IMR-90 (cell line): ENCODE results near the gene ZNF503. TPM values are rescaled to one million over a fixed set of nuclear protein-coding genes. Genes with fewer than 3 reads are reported as not detected.

Source experiments
- ATAC-seq: fragments of 200-7000 bp; cut with Tn5 transposase; 2 replicates; pipeline ENCODE4 v1.9.1; 2020; ENCODE audit warnings: low read depth, mild to moderate bottlenecking, moderate library complexity
- BruUV-seq: library from RNA; stranded (reverse); fragments of 400-500 nt; replicated peaks from 2 replicates; lab custom pipeline; 2021; lab: Mats Ljungman, UMichigan
- CTCF ChIA-PET: fragments of 300-600 bp; formaldehyde crosslinking; extraction: SDS; loops from one replicate; lab custom pipeline; 2021; ENCODE audit warnings: antibody characterized with exemption; lab: Yijun Ruan, JAX
- POLR2A ChIA-PET: fragments of 300-600 bp; sonication (Branson Sonifier 250); formaldehyde crosslinking; loops from one replicate; lab custom pipeline; 2022; ENCODE audit warnings: antibody characterized with exemption; ENCODE audit not compliant: unreplicated experiment; lab: Charles Lee
- DNase-seq: peaks from one replicate; pipeline ENCODE4 v3.0.0; 2013
- H2AFZ ChIP-seq: replicated peaks from 2 replicates; pipeline ENCODE3; 2013; ENCODE audit warnings: low read length, mild to moderate bottlenecking; ENCODE audit not compliant: poor library complexity
- H2AK5ac ChIP-seq: 2 replicates; pipeline ENCODE4 v1.6.1; 2013; ENCODE audit warnings: low read depth, low read length, inconsistent platforms
- H2AK9ac ChIP-seq: replicated peaks from 2 replicates; pipeline ENCODE3; 2013; ENCODE audit warnings: mild to moderate bottlenecking, low read depth, low read length, moderate library complexity; ENCODE audit not compliant: poor library complexity
- H2BK120ac ChIP-seq: 2 replicates; pipeline ENCODE4 v1.6.1; 2013; ENCODE audit warnings: low read depth, low read length, inconsistent platforms
- H2BK15ac ChIP-seq: 3 replicates; pipeline ENCODE4 v1.6.1; 2013; ENCODE audit warnings: low read depth, low read length, inconsistent platforms
- H2BK20ac ChIP-seq: 2 replicates; pipeline ENCODE4 v1.6.1; 2013; ENCODE audit warnings: low read depth, mild to moderate bottlenecking, inconsistent platforms, low read length, moderate library complexity
- H2BK5ac ChIP-seq: 2 replicates; pipeline ENCODE4 v1.6.1; 2013; ENCODE audit warnings: mild to moderate bottlenecking, low read depth, low read length, inconsistent platforms; ENCODE audit not compliant: poor library complexity, severe bottlenecking
- H3K14ac ChIP-seq: replicated peaks from 2 replicates; pipeline ENCODE4 v1.6.1; 2013; ENCODE audit warnings: low read depth, low read length, inconsistent platforms
- H3K18ac ChIP-seq: 2 replicates; pipeline ENCODE4 v1.6.1; 2013; ENCODE audit warnings: low read depth, low read length, control low read depth
- H3K23ac ChIP-seq: 2 replicates; pipeline ENCODE4 v1.6.1; 2013; ENCODE audit warnings: low read depth, low read length, inconsistent platforms
- H3K27ac ChIP-seq: 2 replicates; pipeline ENCODE4 v1.5.1; 2013; ENCODE audit warnings: mild to moderate bottlenecking, control low read depth, low read length; ENCODE audit not compliant: insufficient read depth
- H3K27me3 ChIP-seq: 2 replicates; pipeline ENCODE4 v1.6.1; 2013; ENCODE audit warnings: low read length; ENCODE audit not compliant: control insufficient read depth, insufficient read depth
- H3K36me3 ChIP-seq: 2 replicates; pipeline ENCODE4 v1.6.1; 2013; ENCODE audit warnings: low read length, mixed read lengths; ENCODE audit not compliant: control insufficient read depth, insufficient read depth
- H3K4ac ChIP-seq: 2 replicates; pipeline ENCODE4 v1.6.1; 2013; ENCODE audit warnings: low read depth, low read length, inconsistent platforms
- H3K4me1 ChIP-seq: 2 replicates; pipeline ENCODE4 v1.6.1; 2013; ENCODE audit warnings: low read length, mixed read lengths; ENCODE audit not compliant: control insufficient read depth, insufficient read depth
- H3K4me2 ChIP-seq: 2 replicates; pipeline ENCODE4 v1.6.1; 2013; ENCODE audit warnings: low read depth, mild to moderate bottlenecking, control low read depth, low read length, moderate library complexity
- H3K4me3 ChIP-seq: 2 replicates; pipeline ENCODE4 v1.5.1; 2013; ENCODE audit warnings: low read depth, mild to moderate bottlenecking, control low read depth, low read length, moderate library complexity; ENCODE audit not compliant: insufficient read depth
- H3K56ac ChIP-seq: 2 replicates; pipeline ENCODE4 v1.6.1; 2013; ENCODE audit warnings: low read length, inconsistent platforms; ENCODE audit not compliant: insufficient read depth; ENCODE audit errors: extremely low read depth
- H3K79me1 ChIP-seq, 2 experiments: 2 replicates each; pipeline ENCODE4 v1.6.1; 2013; ENCODE audit warnings: low read length in 2 of 2, inconsistent platforms in 1 of 2, low read depth in 1 of 2
- H3K9ac ChIP-seq: 2 replicates; pipeline ENCODE4 v1.6.1; 2013; ENCODE audit warnings: low read depth, low read length, control low read depth
- H3K9me1 ChIP-seq: 2 replicates; pipeline ENCODE4 v1.6.1; 2013; ENCODE audit warnings: low read length, inconsistent platforms; ENCODE audit not compliant: insufficient read depth
- H3K9me3 ChIP-seq: 2 replicates; pipeline ENCODE4 v1.6.1; 2013; ENCODE audit warnings: low read length; ENCODE audit not compliant: control insufficient read depth, insufficient read depth
- H4K20me1 ChIP-seq: 2 replicates; pipeline ENCODE4 v1.6.1; 2013; ENCODE audit warnings: low read length, inconsistent platforms; ENCODE audit not compliant: insufficient read depth
- H4K5ac ChIP-seq: 2 replicates; pipeline ENCODE4 v1.6.1; 2013; ENCODE audit warnings: mild to moderate bottlenecking, low read depth, low read length, control low read depth
- H4K8ac ChIP-seq, 2 experiments: 2 replicates each; pipeline ENCODE4 v1.6.1; 2013; ENCODE audit warnings: low read depth in 2 of 2, low read length in 2 of 2, control low read depth in 1 of 2, inconsistent platforms in 1 of 2
- H4K91ac ChIP-seq: 2 replicates; pipeline ENCODE4 v1.6.1; 2013; ENCODE audit warnings: low read depth, low read length, inconsistent platforms; ENCODE audit not compliant: insufficient read depth
- BHLHE40 ChIP-seq: fragments of 150-350 bp; IDR thresholded peaks from 2 replicates; pipeline ENCODE4 v1.6.1; 2016; ENCODE audit warnings: mild to moderate bottlenecking, low read depth, low read length
- CEBPB ChIP-seq: IDR thresholded peaks from 2 replicates; pipeline ENCODE4 v1.6.1; 2012; ENCODE audit warnings: low read depth, low read length, improper control_type of control experiment
- MAFK ChIP-seq: IDR thresholded peaks from 2 replicates; pipeline ENCODE4 v1.6.1; 2012; ENCODE audit warnings: low read depth, low read length, improper control_type of control experiment
- NFE2L2 ChIP-seq: fragments of 150-350 bp; IDR thresholded peaks from 2 replicates; pipeline ENCODE4 v1.6.1; 2016; ENCODE audit warnings: low read depth, mild to moderate bottlenecking, low read length
- POLR2A ChIP-seq: IDR thresholded peaks from 2 replicates; pipeline ENCODE4 v1.6.1; 2012; ENCODE audit warnings: mild to moderate bottlenecking, low read depth, low read length
- RCOR1 ChIP-seq: IDR thresholded peaks from 2 replicates; pipeline ENCODE4 v1.6.1; 2012; ENCODE audit warnings: mild to moderate bottlenecking, low read length, improper control_type of control experiment; ENCODE audit not compliant: insufficient replicate concordance
- RFX5 ChIP-seq: IDR thresholded peaks from 2 replicates; pipeline ENCODE4 v1.8.0; 2012; ENCODE audit warnings: low read depth, mild to moderate bottlenecking, low read length, moderate library complexity
- SMC3 ChIP-seq: fragments of 150-350 bp; IDR thresholded peaks from 2 replicates; pipeline ENCODE4 v1.6.1; 2016; ENCODE audit warnings: low read depth, mild to moderate bottlenecking, antibody characterized with exemption, low read length, moderate library complexity
- WGBS, 2 experiments: methylation state at CpG; one replicate each; pipeline versions ENCODE4 v1.1.5 to v1.1.7; 2013; ENCODE audit warnings: missing lambda C conversion rate in 2 of 2; ENCODE audit not compliant: insufficient read length in 1 of 2; ENCODE audit errors: extremely low coverage in 2 of 2; 5-methylcytosine and 5-hydroxymethylcytosine counted together
- dilution Hi-C: fragments of 300-500 bp; cut with HindIII; formaldehyde crosslinking; loops from one replicate; pipeline ENCODE4 v1.14.3; 2018; ENCODE audit warnings: low sequenced_read_pairs; ENCODE audit not compliant: unreplicated experiment
- in situ Hi-C: fragments of 300-500 bp; cut with MboI; formaldehyde crosslinking; loops from 3 replicates; pipeline ENCODE4 v1.14.3; 2019; ENCODE audit warnings: low sequenced_read_pairs, inconsistent platforms, mixed read lengths
- intact Hi-C: fragments of 100-400 bp; cut with micrococcal nuclease; formaldehyde crosslinking; loops from 2 replicates; pipeline ENCODE4 v1.10.0; 2022
- polyA plus RNA-seq, 3 experiments: library from polyadenylated mRNA; depleted of rRNA; stranded (reverse); fragments of >200 nt; gene quantifications; 2 replicates each; pipeline ENCODE4 v1.2.3, GENCODE V29; 2012; ENCODE audit warnings: low replicate concordance in 1 of 3
- total RNA-seq: library from RNA; depleted of rRNA; stranded (reverse); fragments of >200 nt; gene quantifications from 2 replicates; pipeline ENCODE4 v1.2.3, GENCODE V29; 2012
- TF ChIP-seq, protein P1 (sequence below): fragments of 150-350 bp; IDR thresholded peaks from 2 replicates; pipeline ENCODE4 v1.6.1; 2016; ENCODE audit warnings: low read depth, mild to moderate bottlenecking, low read length, moderate library complexity, borderline replicate concordance

The ZNF503 gene
- total and polyA plus RNA-seq, 2 of the 4 experiments (the other 2 are of a cell fraction), result 0.36 to 5.8 TPM

DNA sequence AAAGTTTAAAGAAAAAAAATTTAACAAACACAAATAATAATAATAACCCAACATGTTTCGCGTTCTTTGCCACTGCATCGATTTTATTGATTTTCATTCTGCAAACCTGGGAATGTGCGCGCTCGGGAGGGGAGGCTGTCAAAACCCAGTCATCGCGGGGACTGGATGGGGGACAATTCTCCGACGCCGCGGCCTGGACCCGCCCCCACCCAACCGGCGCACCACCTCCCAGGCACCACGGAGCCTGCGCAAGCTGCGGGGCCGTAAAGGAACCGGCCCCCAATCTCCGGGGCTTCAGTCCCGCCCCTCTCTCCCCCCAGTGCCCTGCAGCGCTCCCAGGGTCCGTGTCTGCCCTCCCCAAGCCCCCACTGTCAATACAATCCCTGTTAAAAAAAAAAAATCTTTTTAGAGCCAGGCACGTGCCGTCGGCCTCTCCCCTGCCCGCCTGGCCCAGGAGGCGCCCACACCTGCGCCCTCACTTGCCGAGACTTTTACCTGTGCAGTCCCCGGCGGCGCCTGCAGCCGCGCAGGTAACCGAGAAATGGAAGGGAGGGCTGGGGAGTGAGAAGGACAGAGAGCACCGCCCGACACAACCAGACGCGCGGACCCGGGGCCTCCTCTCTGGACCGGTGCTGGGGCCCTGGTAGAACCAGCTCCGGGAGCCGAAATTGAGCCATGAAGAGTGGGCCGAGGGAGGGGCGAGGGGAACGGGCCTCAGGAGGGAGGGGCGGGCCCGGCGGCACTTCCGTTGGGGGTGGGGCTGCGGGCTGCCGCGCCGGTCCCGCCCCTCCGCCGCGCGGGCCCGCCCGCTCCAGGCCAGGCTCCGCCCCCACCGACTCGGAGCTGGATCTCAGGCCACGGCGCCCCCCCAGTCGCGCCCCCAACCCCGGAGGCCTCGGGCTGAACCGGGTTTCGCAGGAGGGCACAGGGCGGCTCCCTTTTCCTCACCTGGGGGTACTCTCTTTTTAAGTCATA, 7.6 kb upstream of the ZNF503 start:
- dilution Hi-C loops (no loop called here), intact Hi-C loops (loop anchor here (10.0 kb wide), 1 partner anchor 1026 kb away; no protein-coding TSS in a partner anchor), in situ Hi-C loops (loop anchor here (10.0 to 25.0 kb wide), 4 partner anchors 628 to 1578 kb away; no protein-coding TSS in a partner anchor)
- peak overlapping the region; percentile 64; the same call in 1 of the 2 replicates for H3K14ac ChIP-seq
- H2BK120ac ChIP-seq, result no peak overlapping the region
- H3K36me3 ChIP-seq, result 0 out of 2 replicates have a peak, but pooled peaks cover 1% of the 10 kb centered on the region
- H2AK9ac ChIP-seq, result peak overlapping the region; percentile 73
- H3K9me3 ChIP-seq, result no peaks in the 10 kb centered on the region
- no peaks in the 10 kb centered on the region for H3K9me1 ChIP-seq
- WGBS, 2 experiments, result 2% methylated on average over 18 of the region's 76 CpGs; no CpG with 5 or more reads in 1 of the 2 experiments
- H3K18ac ChIP-seq, result peak overlapping the region; percentile 52
- no peak overlapping the region for H2BK15ac ChIP-seq
- H2BK20ac ChIP-seq, result no peak overlapping the region
- H4K91ac ChIP-seq, result peak overlapping the region; percentile 38; the same call in 1 of the 2 replicates
- no peaks in the 10 kb centered on the region; the same call in 1 of the 2 replicates for H3K4me1 ChIP-seq
- peak overlapping the region; percentile 89 for H3K4me3 ChIP-seq
- ATAC-seq (peak; percentile 92), DNase-seq (no peak)
- peak overlapping the region; percentile 71 for H3K4me2 ChIP-seq
- H4K8ac ChIP-seq, result peak overlapping the region; percentile 57 to 86; a peak in 2 of 4 replicates
- peak overlapping the region; percentile 12; the same call in 1 of the 2 replicates for H3K27ac ChIP-seq
- CTCF ChIA-PET, result no interaction called here
- H4K5ac ChIP-seq, result peak overlapping the region; percentile 56
- H2BK5ac ChIP-seq, result no peak overlapping the region
- H3K79me1 ChIP-seq, result no peaks in the 10 kb centered on the region
- peak overlapping the region; percentile 78 for H3K9ac ChIP-seq
- peak overlapping the region; percentile 92 for H2AFZ ChIP-seq
- H2AK5ac ChIP-seq, result no peak overlapping the region; the same call in 1 of the 2 replicates
- POLR2A ChIA-PET, result no interaction called here
- H3K4ac ChIP-seq, result peak overlapping the region; percentile 44
- no peaks in the 10 kb centered on the region for H4K20me1 ChIP-seq
- H3K27me3 ChIP-seq, result peaks cover 15% of the 10 kb centered on the region
- no TSS peak for BruUV-seq
- no peak overlapping the region for H3K23ac ChIP-seq
- TF ChIP-seq RFX5, result no peak
- TF ChIP-seq, protein P1, sequence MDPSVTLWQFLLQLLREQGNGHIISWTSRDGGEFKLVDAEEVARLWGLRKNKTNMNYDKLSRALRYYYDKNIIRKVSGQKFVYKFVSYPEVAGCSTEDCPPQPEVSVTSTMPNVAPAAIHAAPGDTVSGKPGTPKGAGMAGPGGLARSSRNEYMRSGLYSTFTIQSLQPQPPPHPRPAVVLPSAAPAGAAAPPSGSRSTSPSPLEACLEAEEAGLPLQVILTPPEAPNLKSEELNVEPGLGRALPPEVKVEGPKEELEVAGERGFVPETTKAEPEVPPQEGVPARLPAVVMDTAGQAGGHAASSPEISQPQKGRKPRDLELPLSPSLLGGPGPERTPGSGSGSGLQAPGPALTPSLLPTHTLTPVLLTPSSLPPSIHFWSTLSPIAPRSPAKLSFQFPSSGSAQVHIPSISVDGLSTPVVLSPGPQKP, result no peak
- TF ChIP-seq CEBPB, result no peak
- no peak for TF ChIP-seq NFE2L2
- no peak for TF ChIP-seq SMC3
- TF ChIP-seq RCOR1, result no peak
- 0 out of 2 replicates have a peak, but pooled peaks have one; percentile 17 for TF ChIP-seq POLR2A
- TF ChIP-seq MAFK, result no peak
- peak; percentile 78 for TF ChIP-seq BHLHE40
- H3K56ac ChIP-seq, result peak overlapping the region; percentile 28; the same call in 1 of the 2 replicates
